Parathyroid adenoma (tissue), 2 donors: Measurements from ENCODE around the gene GLG1.

ENCODE experiments used
- H2AFZ ChIP-seq: fragments of 300-600 bp; sonication (generic); one replicate; pipeline ENCODE4 v1.7.0; 2017; ENCODE audit warnings: antibody characterized with exemption, mild to moderate bottlenecking
- H3K27ac ChIP-seq: fragments of 300-600 bp; sonication (generic); one replicate; pipeline ENCODE4 v1.7.0; 2017
- H3K27me3 ChIP-seq: fragments of 300-600 bp; sonication (generic); one replicate; pipeline ENCODE4 v1.7.0; 2017; ENCODE audit warnings: low read length; ENCODE audit not compliant: control insufficient read depth, insufficient read depth
- H3K36me3 ChIP-seq: fragments of 300-600 bp; sonication (generic); one replicate; pipeline ENCODE4 v1.7.0; 2017; ENCODE audit warnings: low read length; ENCODE audit not compliant: control insufficient read depth, insufficient read depth
- H3K4me1 ChIP-seq: fragments of 300-600 bp; sonication (generic); one replicate; pipeline ENCODE4 v1.7.0; 2017; ENCODE audit warnings: control low read depth
- H3K4me2 ChIP-seq: fragments of 300-600 bp; sonication (generic); one replicate; pipeline ENCODE4 v1.7.0; 2017; ENCODE audit warnings: low read length
- H3K4me3 ChIP-seq: fragments of 300-600 bp; sonication (generic); one replicate; pipeline ENCODE4 v1.7.0; 2017; ENCODE audit warnings: low read depth, low read length
- H3K79me2 ChIP-seq: fragments of 300-600 bp; sonication (generic); one replicate; pipeline ENCODE4 v1.7.0; 2017; ENCODE audit warnings: control low read depth
- H3K9ac ChIP-seq: fragments of 300-600 bp; sonication (generic); one replicate; pipeline ENCODE4 v1.7.0; 2017; ENCODE audit warnings: mild to moderate bottlenecking
- H3K9me3 ChIP-seq: fragments of 300-600 bp; sonication (generic); one replicate; pipeline ENCODE4 v1.7.0; 2017; ENCODE audit warnings: low read length; ENCODE audit not compliant: control insufficient read depth
- CTCF ChIP-seq: fragments of 300-600 bp; sonication (generic); IDR thresholded peaks from one replicate; pipeline ENCODE4 v1.7.0; 2017; ENCODE audit warnings: antibody characterized with exemption, mild to moderate bottlenecking
- donor health status: primary hyperparathyroidism.

Gene GLG1

GRCh38 chr16:74466872-74467271 lies 140.0 kb downstream of the GLG1 start:
- Histone ChIP-seq H3K36me3 (no peaks in the 10 kb centered on the region), H3K27ac (no peak overlapping the region)
- TF ChIP-seq CTCF = no peak

GRCh38 chr16:74465851-74466685 lies 140.8 kb downstream of the GLG1 start:
- Histone ChIP-seq H3K4me1 (no peaks in the 10 kb centered on the region), H3K9me3 (no peaks in the 10 kb centered on the region), H3K27me3 (no peaks in the 10 kb centered on the region), H3K79me2 (no peaks in the 10 kb centered on the region), H3K4me3 (no peak overlapping the region), H3K4me2 (no peak overlapping the region), H3K36me3 (no peaks in the 10 kb centered on the region), H2AFZ (no peak overlapping the region), H3K27ac (no peak overlapping the region), H3K9ac (no peak overlapping the region)
- TF ChIP-seq CTCF = no peak

More at GRCh38 chr16:74466872-74467271, 140.0 kb downstream of the GLG1 start:
- H3K27me3 ChIP-seq = no peaks in the 10 kb centered on the region
- no peaks in the 10 kb centered on the region for H3K9me3 ChIP-seq
- H3K4me1 ChIP-seq = no peaks in the 10 kb centered on the region
- H3K4me2 ChIP-seq = no peak overlapping the region
- H3K4me3 ChIP-seq = no peak overlapping the region
- H3K9ac ChIP-seq = no peak overlapping the region
- H2AFZ ChIP-seq = no peak overlapping the region
- H3K79me2 ChIP-seq = no peaks in the 10 kb centered on the region

GRCh38 chr16:74465281-74465680 lies 141.6 kb downstream of the GLG1 start:
- H3K9ac ChIP-seq = no peak overlapping the region
- no peaks in the 10 kb centered on the region for H3K79me2 ChIP-seq
- H3K4me2 ChIP-seq = no peak overlapping the region
- H3K9me3 ChIP-seq = no peaks in the 10 kb centered on the region
- no peak overlapping the region for H2AFZ ChIP-seq
- no peak overlapping the region for H3K27ac ChIP-seq
- no peaks in the 10 kb centered on the region for H3K4me1 ChIP-seq
- H3K36me3 ChIP-seq = no peaks in the 10 kb centered on the region
- no peaks in the 10 kb centered on the region for H3K27me3 ChIP-seq
- H3K4me3 ChIP-seq = no peak overlapping the region
- no peak for TF ChIP-seq CTCF

GRCh38 chr16:74463888-74464287 lies 143.0 kb downstream of the GLG1 start:
- Histone ChIP-seq H3K27ac (no peak overlapping the region), H3K79me2 (no peaks in the 10 kb centered on the region), H3K9me3 (no peaks in the 10 kb centered on the region), H3K9ac (no peak overlapping the region), H3K4me2 (no peak overlapping the region), H3K36me3 (no peaks in the 10 kb centered on the region), H3K27me3 (no peaks in the 10 kb centered on the region), H3K4me1 (no peaks in the 10 kb centered on the region), H2AFZ (no peak overlapping the region), H3K4me3 (no peak overlapping the region)
- no peak for TF ChIP-seq CTCF

GRCh38 chr16:74462361-74462760 lies 144.6 kb downstream of the GLG1 start:
- Histone ChIP-seq H3K4me1 (no peaks in the 10 kb centered on the region), H3K4me3 (no peak overlapping the region), H3K9me3 (no peaks in the 10 kb centered on the region), H3K9ac (no peak overlapping the region), H3K27me3 (no peaks in the 10 kb centered on the region), H3K4me2 (no peak overlapping the region), H2AFZ (no peak overlapping the region), H3K27ac (no peak overlapping the region), H3K36me3 (no peaks in the 10 kb centered on the region), H3K79me2 (no peaks in the 10 kb centered on the region)
- TF ChIP-seq CTCF = no peak
